ENCODE results near the gene AGFG1.

Gene AGFG1

GRCh38 chr2:227579791-227580190, 107.8 kb downstream of the AGFG1 start:
- H3K36me3 ChIP-seq (ENCODE audit: insufficient read depth) = no peaks in the 10 kb centered on the region
- no peak overlapping the region for H3K4me3 ChIP-seq (IDR thresholded peaks at IDR 0.05; ENCODE audit: insufficient read depth, low read depth, low read length)
- no peak overlapping the region for H3K27ac ChIP-seq
- no peak for TF ChIP-seq CTCF (conservative IDR thresholded peaks at IDR 0.05; ENCODE audit: low read depth, low read length)
- no peaks in the 10 kb centered on the region for H4K20me1 ChIP-seq (ENCODE audit: insufficient read depth)
- H3K4me2 ChIP-seq = no peak overlapping the region
- H3K79me2 ChIP-seq (ENCODE audit: insufficient read depth, low read depth) = no peaks in the 10 kb centered on the region
- no peak overlapping the region for H2AFZ ChIP-seq (ENCODE audit: low read depth)
- no peaks in the 10 kb centered on the region for H3K4me1 ChIP-seq (ENCODE audit: low read depth, poor library complexity, severe bottlenecking)
- H3K9ac ChIP-seq = no peak overlapping the region
- no peaks in the 10 kb centered on the region for H3K27me3 ChIP-seq (ENCODE audit: insufficient read depth, low read depth)

GRCh38 chr2:227582369-227582768, 110.4 kb downstream of the AGFG1 start:
- Histone ChIP-seq H3K4me2 (no peak overlapping the region), H2AFZ (ENCODE audit: low read depth) (no peak overlapping the region), H3K36me3 (ENCODE audit: insufficient read depth) (no peaks in the 10 kb centered on the region), H3K4me1 (ENCODE audit: low read depth, poor library complexity, severe bottlenecking) (no peaks in the 10 kb centered on the region), H3K4me3 (IDR thresholded peaks at IDR 0.05; ENCODE audit: insufficient read depth, low read depth, low read length) (no peak overlapping the region), H3K9ac (no peak overlapping the region), H3K27me3 (ENCODE audit: insufficient read depth, low read depth) (no peaks in the 10 kb centered on the region), H3K27ac (no peak overlapping the region), H4K20me1 (ENCODE audit: insufficient read depth) (no peaks in the 10 kb centered on the region), H3K79me2 (ENCODE audit: insufficient read depth, low read depth) (no peaks in the 10 kb centered on the region)
- TF ChIP-seq CTCF (conservative IDR thresholded peaks at IDR 0.05; ENCODE audit: low read depth, low read length) = no peak

- Histone ChIP-seq H2AFZ (ENCODE audit: low read depth) (no peak overlapping the region), H3K27me3 (ENCODE audit: insufficient read depth, low read depth) (no peaks in the 10 kb centered on the region), H4K20me1 (ENCODE audit: insufficient read depth) (no peaks in the 10 kb centered on the region), H3K4me1 (ENCODE audit: low read depth, poor library complexity, severe bottlenecking) (no peaks in the 10 kb centered on the region), H3K36me3 (ENCODE audit: insufficient read depth) (no peaks in the 10 kb centered on the region), H3K79me2 (ENCODE audit: insufficient read depth, low read depth) (no peaks in the 10 kb centered on the region), H3K27ac (no peak overlapping the region), H3K4me2 (no peak overlapping the region), H3K9ac (no peak overlapping the region), H3K4me3 (IDR thresholded peaks at IDR 0.05; ENCODE audit: insufficient read depth, low read depth, low read length) (no peak overlapping the region)
- TF ChIP-seq CTCF (conservative IDR thresholded peaks at IDR 0.05; ENCODE audit: low read depth, low read length) = no peak
Measured at GRCh38 chr2:227592694-227593387, 120.9 kb downstream of the AGFG1 start.

- H3K36me3 ChIP-seq (ENCODE audit: insufficient read depth) = no peaks in the 10 kb centered on the region
- H3K79me2 ChIP-seq (ENCODE audit: insufficient read depth, low read depth) = no peaks in the 10 kb centered on the region
- H3K27ac ChIP-seq = no peak overlapping the region
- TF ChIP-seq CTCF (conservative IDR thresholded peaks at IDR 0.05; ENCODE audit: low read depth, low read length) = no peak
- H3K9ac ChIP-seq = no peak overlapping the region
- H2AFZ ChIP-seq (ENCODE audit: low read depth) = no peak overlapping the region
- H4K20me1 ChIP-seq (ENCODE audit: insufficient read depth) = no peaks in the 10 kb centered on the region
- no peak overlapping the region for H3K4me2 ChIP-seq
- no peak overlapping the region for H3K4me3 ChIP-seq (IDR thresholded peaks at IDR 0.05; ENCODE audit: insufficient read depth, low read depth, low read length)
- no peaks in the 10 kb centered on the region for H3K4me1 ChIP-seq (ENCODE audit: low read depth, poor library complexity, severe bottlenecking)
- no peaks in the 10 kb centered on the region for H3K27me3 ChIP-seq (ENCODE audit: insufficient read depth, low read depth)
Measured at GRCh38 chr2:227595797-227596196, 123.8 kb downstream of the AGFG1 start.
